ENCODE measurements around the gene LENG8.

The LENG8 gene

DNA sequence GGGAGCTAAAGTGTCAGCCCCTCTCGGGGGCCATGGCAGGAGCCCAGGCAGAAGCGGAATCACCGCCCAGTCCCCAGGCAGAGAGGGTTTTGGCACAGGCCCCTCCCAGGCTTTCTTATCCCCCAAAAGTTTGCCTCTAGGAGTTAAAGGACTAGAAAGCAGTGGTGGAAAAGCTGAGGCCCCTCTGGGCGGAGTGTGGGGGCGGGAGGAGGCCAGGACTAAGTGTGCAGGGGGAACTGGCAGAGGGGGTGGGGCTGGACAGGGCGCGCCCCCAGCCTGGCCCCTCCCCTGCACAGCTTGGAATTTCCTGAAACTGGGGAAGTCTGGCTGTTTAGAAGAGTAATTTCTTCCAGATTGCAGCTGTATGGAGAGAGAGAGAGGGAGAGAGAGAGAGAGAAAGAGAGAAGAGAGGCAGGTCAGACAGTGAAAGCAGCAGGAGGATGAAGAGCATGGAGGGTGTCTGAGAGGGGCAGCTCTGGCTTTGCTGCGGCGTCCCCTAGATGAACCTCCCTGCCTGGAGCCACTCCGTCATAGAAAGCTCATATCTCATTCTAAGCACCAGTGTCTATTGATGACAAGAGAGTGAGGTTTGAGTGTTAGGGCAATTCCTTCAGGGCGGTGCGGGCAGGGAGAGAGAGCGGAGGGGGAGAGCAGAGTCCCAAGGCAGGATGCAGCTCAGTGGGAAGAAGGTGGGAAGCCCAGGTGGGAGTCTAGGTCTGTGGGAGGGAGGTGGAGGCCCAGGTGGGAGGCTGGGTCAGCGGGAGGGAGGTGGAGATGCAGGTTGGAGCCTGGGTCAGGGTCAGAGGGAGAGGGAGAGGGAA is 24.3 kb downstream of the LENG8 start, which contains the start of gene CDC42EP5:
Gene CDC42EP5 (minus strand): TSS at position 226 of the 821 bp plus-strand sequence. CDS start 7,749 bp downstream, outside the sequence.
- no peaks in the 10 kb centered on the region for H3K79me2 ChIP-seq (ENCODE audit: insufficient read depth, low read length)
- no peaks in the 10 kb centered on the region for H3K36me3 ChIP-seq (ENCODE audit: low read length)
- no peaks in the 10 kb centered on the region for H3K9me3 ChIP-seq (ENCODE audit: insufficient read depth, low read length)
- no peaks in the 10 kb centered on the region for H3K27me3 ChIP-seq (ENCODE audit: low read length)
- no peaks in the 10 kb centered on the region for H4K20me1 ChIP-seq (ENCODE audit: low read depth, low read length)
- TF ChIP-seq EZH2phosphoT487 (conservative IDR thresholded peaks at IDR 0.05; ENCODE audit: low read length) = no peak
- TF ChIP-seq, protein P1, sequence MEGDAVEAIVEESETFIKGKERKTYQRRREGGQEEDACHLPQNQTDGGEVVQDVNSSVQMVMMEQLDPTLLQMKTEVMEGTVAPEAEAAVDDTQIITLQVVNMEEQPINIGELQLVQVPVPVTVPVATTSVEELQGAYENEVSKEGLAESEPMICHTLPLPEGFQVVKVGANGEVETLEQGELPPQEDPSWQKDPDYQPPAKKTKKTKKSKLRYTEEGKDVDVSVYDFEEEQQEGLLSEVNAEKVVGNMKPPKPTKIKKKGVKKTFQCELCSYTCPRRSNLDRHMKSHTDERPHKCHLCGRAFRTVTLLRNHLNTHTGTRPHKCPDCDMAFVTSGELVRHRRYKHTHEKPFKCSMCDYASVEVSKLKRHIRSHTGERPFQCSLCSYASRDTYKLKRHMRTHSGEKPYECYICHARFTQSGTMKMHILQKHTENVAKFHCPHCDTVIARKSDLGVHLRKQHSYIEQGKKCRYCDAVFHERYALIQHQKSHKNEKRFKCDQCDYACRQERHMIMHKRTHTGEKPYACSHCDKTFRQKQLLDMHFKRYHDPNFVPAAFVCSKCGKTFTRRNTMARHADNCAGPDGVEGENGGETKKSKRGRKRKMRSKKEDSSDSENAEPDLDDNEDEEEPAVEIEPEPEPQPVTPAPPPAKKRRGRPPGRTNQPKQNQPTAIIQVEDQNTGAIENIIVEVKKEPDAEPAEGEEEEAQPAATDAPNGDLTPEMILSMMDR (IDR thresholded peaks at IDR 0.05; ENCODE audit: insufficient read depth, low read length, poor library complexity, severe bottlenecking) = no peak
- H3K4me2 ChIP-seq (ENCODE audit: low read depth, low read length, poor library complexity, severe bottlenecking) = no peak within 1 kb of the TSS
- no peak within 1 kb of the TSS for H3K4me3 ChIP-seq (ENCODE audit: insufficient read depth, low read length, poor library complexity, severe bottlenecking)
- H2AFZ ChIP-seq (ENCODE audit: low read depth, low read length, severe bottlenecking) = no peak within 1 kb of the TSS
- H3K9ac ChIP-seq (ENCODE audit: low read length) = no peak within 1 kb of the TSS
- H3K9me2 ChIP-seq (replicated peaks; ENCODE audit: insufficient read depth, low read length) = no peaks in the 10 kb centered on the region
- H3F3A ChIP-seq (ENCODE audit: insufficient read depth) = no peaks in the 10 kb centered on the region
- H3K27ac ChIP-seq (ENCODE audit: low read depth, low read length) = no peak within 1 kb of the TSS

DNA sequence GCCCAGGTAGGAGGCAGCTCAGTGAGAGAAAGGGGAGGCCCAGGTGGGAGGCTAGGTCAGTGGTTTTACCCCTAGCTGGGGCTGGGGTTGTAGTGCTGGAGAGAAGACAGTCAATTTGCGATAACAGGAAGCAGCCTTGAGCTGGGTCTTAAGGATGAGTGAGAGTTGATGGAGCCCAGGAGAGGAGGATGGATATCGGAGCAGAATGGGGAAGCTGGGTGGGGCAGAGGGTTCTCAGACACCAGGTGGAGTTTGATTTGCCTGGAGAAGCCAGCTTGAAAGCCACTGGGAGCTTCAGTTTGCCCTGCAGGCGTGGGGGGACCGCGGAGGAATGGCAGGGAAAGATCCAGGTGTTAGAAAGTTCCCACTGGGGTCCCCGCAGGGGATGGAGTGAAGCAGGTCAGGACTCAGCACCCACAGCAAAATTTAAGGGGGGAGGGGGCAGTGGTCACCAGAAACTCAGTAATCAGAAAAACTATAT is 24.9 kb downstream of the LENG8 start:
- H2AFZ ChIP-seq (ENCODE audit: low read depth, low read length, severe bottlenecking) = no peak overlapping the region
- no peaks in the 10 kb centered on the region for H3K79me2 ChIP-seq (ENCODE audit: insufficient read depth, low read length)
- TF ChIP-seq, protein P1 (IDR thresholded peaks at IDR 0.05; ENCODE audit: insufficient read depth, low read length, poor library complexity, severe bottlenecking) = no peak
- TF ChIP-seq EZH2phosphoT487 (conservative IDR thresholded peaks at IDR 0.05; ENCODE audit: low read length) = no peak
- no peak overlapping the region for H3K9ac ChIP-seq (ENCODE audit: low read length)
- no peak overlapping the region for H3K4me2 ChIP-seq (ENCODE audit: low read depth, low read length, poor library complexity, severe bottlenecking)
- H3F3A ChIP-seq (ENCODE audit: insufficient read depth) = no peaks in the 10 kb centered on the region
- H3K36me3 ChIP-seq (ENCODE audit: low read length) = no peaks in the 10 kb centered on the region
- no peak overlapping the region for H3K27ac ChIP-seq (ENCODE audit: low read depth, low read length)
- no peaks in the 10 kb centered on the region for H3K27me3 ChIP-seq (ENCODE audit: low read length)
- H3K9me3 ChIP-seq (ENCODE audit: insufficient read depth, low read length) = no peaks in the 10 kb centered on the region
- no peaks in the 10 kb centered on the region for H4K20me1 ChIP-seq (ENCODE audit: low read depth, low read length)
- no peak overlapping the region for H3K4me3 ChIP-seq (ENCODE audit: insufficient read depth, low read length, poor library complexity, severe bottlenecking)
- no peaks in the 10 kb centered on the region for H3K9me2 ChIP-seq (replicated peaks; ENCODE audit: insufficient read depth, low read length)

GRCh38 chr19:54475706-54476105 is 26.7 kb downstream of the LENG8 start:
- Histone ChIP-seq H3K4me2 (ENCODE audit: low read depth, low read length, poor library complexity, severe bottlenecking) (no peak overlapping the region), H3K9me2 (replicated peaks; ENCODE audit: insufficient read depth, low read length) (no peaks in the 10 kb centered on the region), H3K27me3 (ENCODE audit: low read length) (no peaks in the 10 kb centered on the region), H3F3A (ENCODE audit: insufficient read depth) (no peaks in the 10 kb centered on the region), H4K20me1 (ENCODE audit: low read depth, low read length) (no peaks in the 10 kb centered on the region), H2AFZ (ENCODE audit: low read depth, low read length, severe bottlenecking) (no peak overlapping the region), H3K9ac (ENCODE audit: low read length) (no peak overlapping the region), H3K4me3 (ENCODE audit: insufficient read depth, low read length, poor library complexity, severe bottlenecking) (no peak overlapping the region), H3K36me3 (ENCODE audit: low read length) (no peaks in the 10 kb centered on the region), H3K27ac (ENCODE audit: low read depth, low read length) (no peak overlapping the region), H3K9me3 (ENCODE audit: insufficient read depth, low read length) (no peaks in the 10 kb centered on the region), H3K79me2 (ENCODE audit: insufficient read depth, low read length) (no peaks in the 10 kb centered on the region)
- TF ChIP-seq, protein P1 (IDR thresholded peaks at IDR 0.05; ENCODE audit: insufficient read depth, low read length, poor library complexity, severe bottlenecking) = no peak
- TF ChIP-seq EZH2phosphoT487 (conservative IDR thresholded peaks at IDR 0.05; ENCODE audit: low read length) = no peak

All from SU-DHL-6 (cell line).